NCI-H345 (cell line): Measurements from ENCODE around the gene SYT6.
A peak's percentile ranks its signal among the peaks of the same experiment; 100 is the strongest.

Source experiments
- DNase-seq: peaks from one replicate; lab custom pipeline; 2025; lab: John Stamatoyannopoulos, UW

SYT6 gene

GRCh38 chr1:114118351-114118990, 35.2 kb downstream of the SYT6 start:
- DNase-seq, result no peak

GRCh38 chr1:114117654-114118053, 36.0 kb downstream of the SYT6 start:
- DNase-seq, result no peak

GRCh38 chr1:114116086-114116485, 37.6 kb downstream of the SYT6 start:
- peak; percentile 38 for DNase-seq

- DNase-seq, result no peak
These were observed 39.2 kb downstream of the SYT6 start for GRCh38 chr1:114114185-114115094.

GRCh38 chr1:114113411-114114184, 40.1 kb downstream of the SYT6 start:
- DNase-seq, result no peak

GRCh38 chr1:114112775-114113174, 40.9 kb downstream of the SYT6 start:
- DNase-seq, result no peak

GRCh38 chr1:114111731-114112641, 41.7 kb downstream of the SYT6 start:
- DNase-seq, result peak; percentile 48

- no peak for DNase-seq
These were observed 43.7 kb downstream of the SYT6 start for GRCh38 chr1:114109981-114110380.

- DNase-seq, result no peak
These were observed 44.9 kb downstream of the SYT6 start for GRCh38 chr1:114108751-114109255.

GRCh38 chr1:114107474-114108435, 45.9 kb downstream of the SYT6 start:
- no peak for DNase-seq

GRCh38 chr1:114105421-114105979, 48.2 kb downstream of the SYT6 start:
- peak; percentile 87 for DNase-seq

GRCh38 chr1:114104949-114105348, 48.7 kb downstream of the SYT6 start:
- DNase-seq, result no peak

GRCh38 chr1:114103992-114104391, 49.7 kb downstream of the SYT6 start:
- no peak for DNase-seq

- no peak for DNase-seq
These were observed 51.5 kb downstream of the SYT6 start for GRCh38 chr1:114102136-114102535.

- DNase-seq, result no peak
These were observed 53.5 kb downstream of the SYT6 start for GRCh38 chr1:114100148-114100547.

- no peak for DNase-seq
These were observed 54.4 kb downstream of the SYT6 start for GRCh38 chr1:114099268-114099667.

- DNase-seq, result no peak
These were observed 56.6 kb downstream of the SYT6 start for GRCh38 chr1:114097109-114097508.

GRCh38 chr1:114094675-114095074, 59.0 kb downstream of the SYT6 start:
- DNase-seq, result no peak

- DNase-seq, result no peak
These were observed 59.4 kb downstream of the SYT6 start for GRCh38 chr1:114094363-114094634.
